Stimulated activated CD8-positive, alpha-beta memory T cell treated with anti-CD3 and anti-CD28 coated beads, Interleukin-12 subunit alpha, Interleukin-12 subunit beta, amount 100 ng/mL, for 24 hours (primary cell): ENCODE data around the gene BACH2.
"Not testable (repeated sequence)": the region's sequence is repeated elsewhere in the genome, so short reads cannot be mapped to it uniquely, and the experiment has no call there.

Experiments used
- DNase-seq: peaks from one replicate; pipeline ENCODE4 v3.0.0-alpha.2; 2020; ENCODE audit errors: extremely low read depth

The BACH2 gene

GRCh38 chr6:90296341-90297114 lies at the start of gene BACH2:
BACH2 (minus strand) TSS chr6:90296843; CDS start chr6:90008844, 287,999 bp downstream.
- peak; percentile 87 for DNase-seq

- no peak for DNase-seq
Measured at GRCh38 chr6:90343576-90343975, 46.9 kb upstream of the BACH2 start.

DNA sequence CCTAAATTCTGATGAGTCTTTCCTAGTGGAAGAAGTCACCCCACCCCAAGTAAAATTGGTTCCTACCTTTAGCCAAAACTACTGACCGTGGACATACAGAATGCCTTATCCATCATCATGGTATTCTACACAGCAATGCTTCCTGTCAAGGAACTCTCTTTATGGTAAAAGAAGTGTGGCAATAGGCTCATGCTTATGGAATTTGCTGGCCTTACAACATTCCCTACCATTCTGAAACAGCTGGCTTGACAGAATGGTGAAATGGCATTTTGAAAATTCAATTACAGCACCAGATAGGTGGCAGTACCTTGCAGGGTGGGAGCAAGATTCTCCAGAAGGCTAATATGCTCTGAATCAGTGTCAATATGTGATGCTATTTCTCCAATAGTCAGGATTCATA lies 41.8 kb upstream of the BACH2 start:
- DNase-seq, result no peak

GRCh38 chr6:90336388-90336947 lies 39.8 kb upstream of the BACH2 start:
- no peak for DNase-seq

DNA sequence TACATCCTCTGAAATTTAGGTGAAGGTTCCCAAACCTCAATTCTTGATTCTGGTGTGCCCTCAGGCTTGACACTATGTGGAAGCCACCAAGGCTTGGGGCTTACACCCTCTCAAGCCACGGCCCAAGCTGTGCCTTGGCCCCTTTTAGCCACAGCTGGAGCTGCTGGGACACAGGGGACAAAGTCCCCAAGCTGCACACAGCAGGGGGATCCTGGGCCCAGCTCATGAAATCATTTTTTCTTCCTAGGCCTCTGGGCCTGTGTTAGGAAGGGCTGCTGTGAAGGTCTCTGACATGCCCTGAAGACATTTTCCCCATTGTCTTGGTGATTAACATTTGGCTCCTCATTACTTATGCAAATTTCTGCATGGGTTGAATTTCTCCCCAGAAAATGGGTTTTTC lies 37.3 kb upstream of the BACH2 start:
- DNase-seq, result no peak

GRCh38 chr6:90332978-90333543 lies 36.4 kb upstream of the BACH2 start:
- DNase-seq, result not testable (repeated sequence)

DNA sequence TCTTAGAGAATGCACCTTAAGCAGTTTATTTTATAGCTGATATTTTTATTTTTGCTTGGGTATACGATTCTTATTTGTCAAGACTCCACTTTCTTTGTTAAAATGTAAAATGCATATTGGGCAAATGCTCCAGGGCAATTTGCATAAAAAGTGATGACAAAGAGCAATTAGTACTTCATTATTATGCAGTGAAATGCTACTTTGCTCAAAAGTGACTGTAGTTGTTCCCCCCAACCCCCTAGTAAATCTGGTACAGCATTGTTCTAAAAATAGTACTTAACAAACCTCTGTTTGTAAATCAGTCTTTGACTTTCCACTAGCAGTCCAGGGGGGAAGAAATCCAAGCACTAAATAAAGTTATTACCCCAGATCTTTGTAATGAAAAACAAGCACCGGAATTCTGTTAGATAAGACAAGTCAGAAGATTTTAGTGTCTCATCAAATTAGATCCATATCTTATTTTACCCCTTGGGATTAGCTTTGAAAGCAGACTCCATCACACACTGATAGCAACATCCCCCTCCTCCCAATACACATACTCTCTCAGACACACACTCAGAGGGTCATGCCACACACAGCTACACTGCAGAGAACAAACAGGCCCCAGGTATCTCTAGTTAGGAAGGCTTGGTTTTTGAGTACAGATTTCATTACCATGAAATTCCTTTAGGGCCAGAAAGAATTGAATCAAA lies 32.9 kb upstream of the BACH2 start:
- DNase-seq, result no peak

GRCh38 chr6:90328004-90328403 lies 31.4 kb upstream of the BACH2 start:
- DNase-seq, result no peak

DNA sequence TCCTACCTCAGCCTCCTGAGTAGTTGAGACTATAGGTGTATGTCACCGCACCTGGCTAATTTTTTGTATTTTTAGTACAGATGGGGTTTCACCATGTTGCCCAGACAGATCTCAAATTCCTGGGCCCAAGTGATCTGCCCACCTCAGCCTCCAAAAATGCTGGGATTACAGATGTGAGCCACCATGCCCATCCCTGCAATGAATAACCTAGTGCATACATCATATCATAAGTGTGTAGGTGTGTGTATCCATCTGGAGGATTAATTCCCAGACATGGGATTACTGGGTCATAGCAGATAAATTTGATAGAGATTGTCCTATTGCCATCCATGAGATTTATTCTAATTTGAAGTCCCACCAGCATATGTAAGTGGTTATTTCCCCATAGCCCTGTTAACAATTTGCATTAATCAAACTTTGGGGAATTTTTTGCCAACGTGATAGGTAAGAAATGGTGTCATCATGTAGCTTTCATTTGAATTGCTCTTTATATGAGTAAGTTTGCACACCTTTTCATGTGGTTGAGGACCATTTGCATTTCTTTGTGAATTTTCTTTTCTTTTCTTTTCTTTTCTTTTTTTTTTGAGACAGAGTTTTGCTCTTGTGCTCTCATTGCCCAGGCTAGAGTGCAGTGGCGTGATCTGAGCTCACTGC lies 29.9 kb upstream of the BACH2 start:
- DNase-seq, result no peak

DNA sequence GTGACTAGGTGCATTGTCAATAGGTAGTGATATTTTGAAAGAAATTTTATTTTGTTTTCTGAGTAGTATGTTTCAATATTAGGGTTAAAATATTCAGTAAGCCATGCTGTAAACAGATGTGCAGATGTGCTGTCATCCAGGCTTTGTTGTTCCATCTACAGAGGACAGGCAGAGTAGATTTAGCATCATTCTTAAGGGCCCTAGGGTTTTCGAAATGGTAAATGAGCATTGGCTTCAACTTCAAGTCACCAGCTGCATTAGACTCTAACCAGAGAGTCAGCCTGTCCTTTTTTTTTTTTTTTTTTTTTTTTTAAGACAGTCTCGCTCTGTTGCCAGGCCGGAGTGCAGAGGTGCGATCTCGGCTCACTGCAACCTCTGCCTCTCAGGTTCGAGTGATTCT lies 27.1 kb upstream of the BACH2 start:
- DNase-seq, result no peak

DNA sequence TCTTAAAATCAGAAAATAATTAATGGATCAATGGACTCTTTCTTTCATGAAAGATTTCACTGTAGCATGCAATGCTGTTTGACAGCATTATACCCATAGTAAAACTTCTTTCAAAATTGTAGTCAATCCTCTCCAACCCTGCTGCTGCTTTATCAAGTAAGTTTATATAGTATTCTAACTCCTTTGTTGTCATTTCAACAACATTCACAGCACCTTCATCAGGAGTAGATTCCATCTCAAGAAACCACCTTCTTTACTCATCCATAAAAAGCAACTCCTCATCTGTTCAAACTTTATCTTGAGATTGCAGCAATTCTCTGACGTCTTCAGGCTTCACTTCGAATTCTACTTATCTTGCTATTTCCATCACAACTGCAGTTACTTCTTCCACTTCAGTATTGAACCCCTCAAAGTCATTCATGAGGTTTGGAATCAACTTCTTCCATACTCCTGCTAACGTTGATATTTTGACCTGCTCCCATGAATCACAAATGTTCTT lies 26.4 kb upstream of the BACH2 start:
- DNase-seq, result no peak

GRCh38 chr6:90319979-90320685 lies 23.5 kb upstream of the BACH2 start:
- DNase-seq, result no peak

DNA sequence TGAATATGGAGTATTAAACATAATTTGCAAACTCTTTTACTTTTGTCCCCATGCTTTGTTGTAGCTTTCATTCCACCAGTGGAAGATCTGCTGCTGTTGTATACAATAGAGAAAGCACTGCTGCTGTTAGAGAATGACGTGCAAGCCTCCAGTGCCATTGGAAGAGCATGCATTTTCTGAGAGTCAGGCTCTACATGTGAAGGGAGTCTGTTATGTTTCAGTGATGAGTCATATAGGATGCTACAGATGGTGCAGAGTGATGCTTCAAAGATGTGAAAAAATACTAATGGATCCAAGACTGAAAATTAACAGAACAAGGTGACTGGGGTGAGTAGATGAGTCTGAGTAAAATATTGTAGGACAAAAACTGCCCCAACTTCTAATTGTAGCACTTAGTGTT lies 22.4 kb upstream of the BACH2 start:
- no peak for DNase-seq

- DNase-seq, result no peak
Measured at GRCh38 chr6:90315986-90316385, 19.3 kb upstream of the BACH2 start.

DNA sequence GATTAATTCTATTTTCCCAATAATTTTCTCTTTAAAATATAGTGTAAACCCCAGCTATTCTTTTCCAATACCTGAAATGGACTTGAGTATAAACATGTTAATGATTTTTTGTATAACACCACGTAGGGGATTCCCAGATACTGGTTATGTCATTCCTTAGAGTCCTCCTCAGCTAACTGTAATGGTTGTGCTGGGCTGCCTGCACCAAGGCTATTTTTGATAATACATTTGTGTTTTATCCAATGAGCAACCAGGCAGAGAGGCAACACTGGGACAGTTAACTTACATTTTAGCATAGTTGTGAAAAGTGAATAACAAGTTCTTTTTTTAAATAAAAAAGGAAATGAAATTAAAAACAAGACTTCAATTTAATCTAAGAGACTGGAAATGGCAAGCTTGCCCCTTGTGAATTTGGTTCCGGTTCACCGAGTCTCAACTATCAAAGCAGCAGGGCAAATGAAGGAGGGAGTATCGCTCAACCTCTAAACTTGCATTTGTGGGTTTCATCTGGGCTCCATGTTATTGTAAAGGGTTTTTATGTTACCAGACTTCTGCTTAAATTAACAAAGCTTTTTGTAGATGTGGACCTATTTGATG lies 18.8 kb upstream of the BACH2 start:
- no peak for DNase-seq

- DNase-seq, result no peak
Measured at GRCh38 chr6:90314514-90314913, 17.9 kb upstream of the BACH2 start.

GRCh38 chr6:90311569-90311968 lies 14.9 kb upstream of the BACH2 start:
- no peak for DNase-seq

DNA sequence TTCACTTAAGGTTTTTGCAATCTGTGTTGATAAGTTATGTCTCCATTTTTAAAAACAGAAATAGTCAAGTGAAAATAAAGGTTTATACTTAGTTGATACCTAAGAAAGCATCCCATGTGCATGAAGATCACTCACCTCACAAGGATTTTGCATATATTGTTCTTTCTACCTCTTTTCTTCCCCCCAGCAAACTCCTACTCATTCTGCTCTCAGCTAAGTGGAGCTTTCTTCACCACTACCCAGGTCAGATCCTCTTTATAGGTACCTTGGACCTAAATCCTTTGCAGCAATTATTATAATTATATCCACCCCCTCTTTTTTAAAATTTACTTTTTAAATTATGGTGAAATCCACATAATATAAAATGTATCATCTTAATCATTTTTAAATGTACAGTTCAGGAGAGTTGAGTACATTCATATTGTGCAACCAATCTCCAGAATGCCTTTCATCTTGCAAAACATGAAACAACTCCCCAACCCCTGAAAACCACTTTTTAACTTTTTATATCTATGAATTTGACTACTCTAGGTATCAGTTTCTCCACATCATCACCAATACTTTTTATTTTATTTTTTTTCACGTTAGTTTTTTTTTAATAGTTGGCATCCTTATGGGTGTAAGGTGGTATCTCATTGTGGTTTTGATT lies 9.3 kb upstream of the BACH2 start:
- no peak for DNase-seq

- no peak for DNase-seq
Measured at GRCh38 chr6:90304308-90304707, 7.7 kb upstream of the BACH2 start.

GRCh38 chr6:90303039-90303438 lies 6.4 kb upstream of the BACH2 start:
- DNase-seq, result no peak
